HG03196 (cell line): Measurements from ENCODE around the gene FERMT1.

Experiments
- ATAC-seq: cut with Tn5 transposase; IDR thresholded peaks from one replicate; pipeline ENCODE4 v1.9.1; 2021; ENCODE audit not compliant: unreplicated experiment

FERMT1 gene

GRCh38 chr20:6122873-6123648 is at the start of gene FERMT1:
Gene FERMT1, minus strand, starts transcription at chr20:6123030. Its CDS starts 3,476 bp downstream, at chr20:6119554.
- ATAC-seq = no peak

- no peak for ATAC-seq
Measured at GRCh38 chr20:6169251-6169650, 46.4 kb upstream of the FERMT1 start.

- ATAC-seq = no peak
Measured at GRCh38 chr20:6168204-6168603, 45.4 kb upstream of the FERMT1 start.

- no peak for ATAC-seq
Measured at GRCh38 chr20:6165346-6165745, 42.5 kb upstream of the FERMT1 start.

- ATAC-seq = no peak
Measured at GRCh38 chr20:6164421-6165341, 41.9 kb upstream of the FERMT1 start.

- ATAC-seq = no peak
Measured at GRCh38 chr20:6160736-6161135, 37.9 kb upstream of the FERMT1 start.

GRCh38 chr20:6157345-6157744 is 34.5 kb upstream of the FERMT1 start:
- no peak for ATAC-seq

- no peak for ATAC-seq
Measured at GRCh38 chr20:6152777-6153176, 29.9 kb upstream of the FERMT1 start.

DNA sequence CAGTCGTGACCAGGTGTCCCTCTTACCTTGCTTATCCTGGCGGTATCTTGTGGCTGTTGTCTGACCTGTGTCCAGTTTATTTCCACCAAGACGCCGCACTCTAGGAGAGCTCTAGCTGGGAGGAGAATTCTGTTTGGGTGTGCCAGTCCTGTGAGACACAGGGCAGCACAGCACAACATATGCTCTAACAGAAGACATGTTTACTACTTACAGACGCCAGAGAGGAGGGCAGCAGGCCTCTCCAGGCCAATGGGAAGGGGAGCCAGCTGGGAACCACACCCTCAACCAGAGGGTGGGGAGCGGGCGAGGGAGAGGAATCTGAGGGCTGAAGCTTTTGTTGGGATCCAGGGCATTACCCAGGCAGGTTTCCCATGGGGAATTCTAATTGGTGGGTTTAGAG is 25.2 kb upstream of the FERMT1 start:
- no peak for ATAC-seq

- ATAC-seq = peak; percentile 65
Measured at GRCh38 chr20:6142348-6142993, 19.6 kb upstream of the FERMT1 start.

GRCh38 chr20:6140947-6141346 is 18.1 kb upstream of the FERMT1 start:
- no peak for ATAC-seq

- no peak for ATAC-seq
Measured at GRCh38 chr20:6135347-6135746, 12.5 kb upstream of the FERMT1 start.

GRCh38 chr20:6134592-6134991 is 11.8 kb upstream of the FERMT1 start:
- ATAC-seq = no peak

GRCh38 chr20:6130045-6130444 is 7.2 kb upstream of the FERMT1 start:
- ATAC-seq = no peak

- no peak for ATAC-seq
Measured at GRCh38 chr20:6127825-6128224, 5.0 kb upstream of the FERMT1 start.

DNA sequence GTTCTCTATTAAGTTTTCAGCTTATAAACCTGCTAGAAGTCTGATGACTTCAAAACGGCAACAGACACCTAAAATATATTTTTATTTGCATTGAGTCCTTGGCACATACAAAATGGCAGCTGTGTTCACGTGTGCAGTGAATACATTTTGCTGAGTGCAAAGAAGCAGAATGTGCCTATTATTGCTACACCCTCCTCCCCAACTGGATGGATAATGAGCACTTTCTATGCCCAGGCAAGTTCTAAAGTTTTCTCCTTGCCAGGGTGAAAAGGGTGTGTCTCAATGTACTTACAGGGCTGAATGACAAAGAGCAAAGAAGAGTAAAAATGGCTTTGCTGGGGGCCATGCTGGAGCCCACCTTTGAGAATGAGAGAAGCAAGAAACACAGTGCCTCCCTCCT is 4.0 kb upstream of the FERMT1 start:
- no peak for ATAC-seq

- ATAC-seq = no peak
Measured at GRCh38 chr20:6123649-6124014, 802 bp upstream of the FERMT1 start.

- ATAC-seq = no peak
Measured at GRCh38 chr20:6122111-6122872, 538 bp downstream of the FERMT1 start.

GRCh38 chr20:6121504-6121903 is 1.3 kb downstream of the FERMT1 start:
- no peak for ATAC-seq

DNA sequence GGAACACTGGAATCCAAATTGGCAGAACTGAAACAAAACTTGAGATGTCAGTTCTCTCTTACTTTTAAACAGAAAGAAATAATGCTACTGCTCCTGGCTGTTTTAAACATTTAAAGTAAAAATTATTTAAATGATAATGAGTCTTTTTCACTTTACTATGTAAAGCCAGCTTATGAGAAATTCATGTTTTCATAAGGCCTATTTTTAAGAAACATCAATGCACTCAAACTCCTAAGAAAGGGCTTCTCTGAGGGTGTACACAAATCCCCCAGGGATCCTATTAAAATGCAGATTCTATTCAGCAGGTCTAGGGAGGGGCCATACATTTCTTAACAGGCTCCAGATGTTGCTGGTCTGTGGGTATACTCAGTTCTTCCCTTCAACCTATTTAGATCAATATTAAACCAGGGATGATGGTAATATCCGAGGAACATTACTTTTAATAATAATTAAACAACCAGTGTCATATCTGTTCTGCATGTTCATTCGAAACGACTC is 2.3 kb downstream of the FERMT1 start:
- ATAC-seq = no peak

DNA sequence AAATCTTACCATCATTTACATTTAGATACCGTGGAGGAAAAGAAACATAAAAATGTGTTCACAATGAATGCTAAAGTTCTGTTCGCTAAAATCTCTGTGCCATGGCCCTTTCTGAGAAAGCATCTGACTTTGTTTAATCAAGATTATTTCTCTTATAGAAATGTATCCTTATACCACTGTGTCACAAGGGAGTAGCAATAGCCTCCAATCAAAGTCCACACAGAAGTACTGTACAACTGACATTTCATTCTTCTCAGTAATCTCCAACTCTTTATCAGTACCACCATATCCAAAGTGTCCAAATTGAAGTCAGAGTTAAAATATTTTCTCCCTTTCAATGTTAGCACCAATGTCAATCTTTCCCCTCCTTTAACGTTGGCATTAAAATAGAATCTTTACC is 6.1 kb downstream of the FERMT1 start:
- ATAC-seq = no peak
